Midbrain (tissue), 1 donor: ENCODE data around the gene DDX10.
"Not testable (repeated sequence)": the region's sequence is repeated elsewhere in the genome, so short reads cannot be mapped to it uniquely, and the experiment has no call there.

ENCODE experiments used
- DNase-seq: peaks from one replicate; lab custom pipeline; 2025; lab: John Stamatoyannopoulos, UW

DDX10 gene

GRCh38 chr11:108664730-108665525, at the start of gene DDX10:
TSS of gene DDX10 (plus strand) at chr11:108665069. CDS start at chr11:108665154, 85 bp downstream.
- DNase-seq, result peak; percentile 99

DNA sequence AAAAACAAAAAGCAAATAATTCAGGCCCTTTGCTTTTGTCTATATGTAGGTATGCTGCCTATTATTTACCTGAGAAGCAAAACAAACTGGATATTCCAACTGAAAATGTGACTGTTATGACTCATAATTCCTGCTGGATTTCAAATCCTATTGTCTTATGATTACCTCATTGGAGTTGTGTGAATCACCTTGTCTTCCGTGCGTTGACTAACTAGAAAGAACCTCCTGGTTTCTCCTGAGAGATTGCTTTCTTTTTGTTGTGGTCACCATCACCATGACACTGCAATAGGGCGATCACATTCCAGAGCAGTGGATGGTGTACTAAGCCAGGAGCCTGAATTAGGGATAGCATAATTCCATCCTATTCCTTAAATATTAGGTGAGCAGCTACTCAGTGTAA, 48.3 kb upstream of the DDX10 start:
- no peak for DNase-seq

DNA sequence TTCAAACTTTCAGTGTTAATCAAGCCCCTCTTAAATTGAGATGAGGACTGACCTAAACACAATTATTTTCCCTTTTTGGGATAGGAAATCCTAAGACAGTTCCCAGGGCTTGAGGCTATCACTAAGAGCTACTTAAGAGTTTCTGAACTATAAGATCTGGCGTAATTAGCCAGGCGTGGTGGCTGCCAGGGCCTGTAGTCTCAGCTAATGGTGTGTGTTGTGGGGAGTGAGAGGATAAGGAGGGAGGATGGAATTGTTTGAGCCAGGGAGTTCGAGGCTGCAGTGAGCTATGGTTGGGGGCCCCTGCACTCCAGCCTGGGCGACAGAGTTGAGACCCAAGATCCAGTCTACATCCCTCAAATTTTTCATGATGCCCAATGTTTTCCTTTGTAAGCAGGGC, 47.8 kb upstream of the DDX10 start:
- DNase-seq, result no peak

DNA sequence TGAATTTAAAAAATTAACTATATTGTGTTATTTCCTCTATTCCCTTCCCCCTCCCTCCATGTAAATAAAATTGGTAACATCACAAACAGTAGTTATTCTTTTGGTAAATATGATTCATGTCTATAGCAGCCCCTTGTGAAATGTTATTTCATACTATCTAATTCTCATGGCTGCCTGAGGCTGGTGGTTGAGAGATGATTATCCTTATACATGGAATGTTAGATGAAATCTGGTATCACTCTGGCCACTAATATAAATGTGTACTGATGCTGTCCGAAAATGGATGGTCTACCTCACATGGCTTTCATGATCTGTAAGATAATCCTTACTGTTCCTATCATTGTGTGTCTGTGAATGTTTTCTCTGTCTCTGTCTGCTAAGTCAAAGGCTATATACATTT, 46.3 kb upstream of the DDX10 start:
- no peak for DNase-seq

DNA sequence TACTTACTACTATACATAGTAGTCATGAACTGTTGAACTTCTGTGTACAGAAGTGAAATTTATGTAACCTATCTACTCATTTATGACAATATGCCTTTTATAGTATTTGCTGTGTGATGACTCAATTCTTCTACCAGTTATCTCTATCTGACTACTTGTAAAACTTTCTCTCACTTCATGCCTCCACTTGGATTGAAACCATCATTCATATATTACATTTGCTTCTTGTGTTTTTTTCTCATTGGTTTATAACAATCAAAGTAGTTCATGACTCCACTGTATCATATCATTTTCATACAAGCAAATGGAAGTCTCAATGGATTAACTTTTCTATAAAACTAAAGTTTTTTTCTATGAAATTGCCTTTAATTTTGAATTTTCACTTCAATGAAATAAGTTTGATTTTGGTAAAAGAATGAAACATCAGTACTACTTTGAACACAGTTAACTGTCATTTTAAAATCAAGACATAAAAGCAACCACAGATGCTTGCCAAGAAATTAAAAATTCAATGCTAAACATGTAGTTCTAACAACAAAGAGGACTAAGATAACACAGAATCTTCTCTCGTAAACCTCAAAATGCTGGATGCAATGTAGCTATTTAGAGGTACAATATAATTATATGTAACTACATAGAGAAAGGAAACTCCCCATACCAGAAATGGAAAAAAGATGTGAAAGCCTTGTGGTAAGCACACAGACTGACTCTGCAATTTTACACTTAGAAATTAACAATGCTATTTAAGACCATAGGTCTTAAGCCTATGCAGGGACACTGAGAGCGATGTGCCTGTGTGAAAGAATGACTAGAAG, 43.7 kb upstream of the DDX10 start:
- no peak for DNase-seq

GRCh38 chr11:108622341-108622740, 42.5 kb upstream of the DDX10 start:
- DNase-seq, result no peak

DNA sequence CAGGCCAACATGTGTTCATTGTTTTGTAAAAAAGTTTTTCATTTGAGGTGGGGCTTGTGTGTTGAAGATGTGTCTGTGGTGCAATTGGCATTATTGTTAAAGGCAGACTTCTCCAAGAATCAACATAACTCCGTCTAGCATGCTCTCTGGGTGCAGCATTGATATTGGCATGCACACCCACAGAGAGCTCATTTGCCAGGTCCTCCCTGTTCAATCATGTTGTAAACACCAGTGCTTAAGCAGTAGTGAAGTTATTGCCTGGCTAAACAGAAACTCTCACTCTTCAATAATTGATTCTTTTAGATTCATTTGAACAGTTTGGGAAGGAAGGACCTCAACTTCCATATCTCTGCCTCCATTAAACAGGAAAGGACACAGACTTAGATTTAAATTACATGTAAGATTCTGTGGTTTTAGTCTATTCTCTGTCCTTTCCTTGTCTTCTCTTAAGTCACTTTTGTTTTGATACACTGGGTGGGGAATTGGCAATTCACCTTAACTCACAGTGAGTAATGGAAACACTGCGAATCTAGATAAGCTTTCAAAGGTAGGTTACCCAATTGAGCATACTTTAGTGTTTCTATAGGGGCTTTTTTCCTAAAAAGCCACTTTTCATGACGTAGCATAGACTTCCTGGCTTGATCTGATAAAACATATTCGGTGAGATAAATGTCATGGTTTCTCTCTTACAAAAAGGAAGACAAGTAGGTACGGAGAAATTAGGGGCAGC, 40.5 kb upstream of the DDX10 start:
- no peak for DNase-seq

DNA sequence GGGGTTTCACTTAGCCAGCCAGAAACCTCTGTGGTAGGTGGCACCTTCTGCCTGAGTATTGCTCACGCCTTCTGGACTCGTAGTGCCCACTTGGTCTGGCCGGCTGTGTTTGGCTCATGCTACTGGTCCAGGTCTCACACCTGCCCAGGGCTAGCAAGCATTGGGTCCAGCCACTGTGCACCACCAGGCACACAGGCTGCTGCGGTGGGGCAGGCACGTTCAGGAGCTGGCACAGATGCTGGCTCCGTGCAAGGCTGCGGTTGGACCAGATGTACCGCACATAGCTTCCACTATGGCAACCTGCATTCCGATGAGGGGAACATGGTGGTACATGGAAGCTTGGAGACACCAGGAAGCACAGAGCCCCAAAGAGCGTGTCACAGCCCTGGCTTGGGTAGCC, 36.5 kb upstream of the DDX10 start:
- no peak for DNase-seq

- no peak for DNase-seq
Measured at GRCh38 chr11:108628812-108629211, 36.1 kb upstream of the DDX10 start.

DNA sequence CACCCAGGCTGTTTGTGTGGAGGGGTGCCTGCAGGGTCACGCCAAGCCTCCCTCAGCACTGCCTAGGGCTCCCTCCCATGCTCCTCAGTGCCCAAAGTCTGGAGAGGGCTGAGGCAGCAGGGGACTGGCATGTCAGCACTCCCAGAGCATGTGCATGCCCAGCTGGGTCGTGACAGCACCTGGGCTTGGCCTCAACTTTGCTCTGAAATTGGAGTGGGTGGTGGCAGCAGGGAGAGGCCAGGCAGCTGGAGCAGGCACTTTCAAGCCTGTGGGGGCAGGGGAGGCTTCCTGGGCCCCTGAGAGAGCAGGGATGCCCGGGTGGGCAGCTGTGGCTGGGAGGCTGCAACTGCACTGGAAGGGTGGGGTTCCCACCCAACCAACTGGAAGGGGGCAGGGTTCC, 35.6 kb upstream of the DDX10 start:
- DNase-seq, result no peak

DNA sequence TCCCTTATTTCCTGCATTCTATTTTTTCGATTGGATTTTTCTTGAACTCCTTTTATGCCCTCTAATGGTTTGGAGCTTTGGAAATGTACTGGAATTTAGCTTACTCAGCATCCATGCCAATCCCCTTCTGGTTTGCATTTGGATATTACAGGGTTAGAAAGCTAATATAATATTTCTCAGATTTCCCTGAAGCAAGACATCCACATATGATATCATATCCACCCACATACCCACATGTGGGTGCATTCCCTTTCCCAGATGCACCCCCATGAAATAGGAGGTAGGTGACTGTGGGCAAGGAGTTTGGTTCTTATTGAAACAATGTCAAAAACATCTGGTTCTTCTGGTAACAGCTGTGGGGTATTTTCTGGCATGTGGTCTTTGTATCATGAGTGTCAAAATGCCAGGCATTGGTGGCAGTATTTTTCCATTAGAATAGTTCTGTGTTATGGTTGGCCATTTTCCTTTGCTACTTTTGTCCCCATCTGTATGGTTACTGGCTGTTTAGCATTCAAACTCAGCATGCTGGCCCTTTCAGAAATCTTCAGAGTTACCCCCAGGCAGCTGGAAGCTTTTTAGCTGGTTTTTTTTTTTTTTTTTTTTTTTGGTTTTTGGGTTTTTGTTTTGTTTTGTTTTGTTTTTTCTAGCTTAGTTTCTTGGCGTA, 32.7 kb upstream of the DDX10 start:
- DNase-seq, result no peak

DNA sequence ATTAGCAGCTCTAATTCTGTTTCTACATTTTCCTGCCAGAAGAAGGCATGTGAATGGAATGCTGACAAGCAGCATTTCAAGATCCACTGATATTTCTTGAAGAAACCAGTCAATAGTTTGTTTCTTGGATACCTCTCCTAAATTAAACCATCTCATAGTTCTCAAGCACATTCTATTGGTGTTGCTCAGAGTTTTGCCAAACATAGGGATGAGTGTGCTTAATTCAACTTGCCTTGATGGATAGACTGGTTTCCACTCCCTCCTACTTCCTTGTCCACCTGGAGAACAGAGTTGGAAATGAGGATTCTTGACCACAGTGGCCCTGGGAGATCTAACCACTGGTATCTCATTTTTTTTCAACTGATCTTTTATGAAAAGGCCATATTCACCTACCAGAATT, 29.8 kb upstream of the DDX10 start:
- DNase-seq, result no peak

- DNase-seq, result no peak
Measured at GRCh38 chr11:108636222-108636621, 28.6 kb upstream of the DDX10 start.

DNA sequence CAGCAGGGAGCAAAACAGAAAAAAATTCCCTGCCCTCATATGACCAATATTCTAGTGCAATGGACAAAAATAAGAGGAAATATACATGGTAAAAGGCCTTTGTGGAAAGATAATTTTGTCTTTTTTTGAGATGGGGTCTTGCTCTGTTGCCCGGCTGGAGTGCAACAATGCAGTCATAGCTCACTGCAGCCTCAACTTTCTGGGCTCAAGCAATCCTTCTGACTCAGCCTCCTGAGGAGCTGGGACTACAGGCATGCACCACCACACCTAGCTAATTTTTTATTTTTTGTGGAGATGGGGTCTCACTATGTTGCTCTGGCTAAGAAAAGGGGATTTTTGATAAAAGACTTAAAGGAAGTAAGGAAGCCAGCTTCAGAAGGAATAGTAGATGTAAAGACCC, 25.7 kb upstream of the DDX10 start:
- DNase-seq, result no peak

DNA sequence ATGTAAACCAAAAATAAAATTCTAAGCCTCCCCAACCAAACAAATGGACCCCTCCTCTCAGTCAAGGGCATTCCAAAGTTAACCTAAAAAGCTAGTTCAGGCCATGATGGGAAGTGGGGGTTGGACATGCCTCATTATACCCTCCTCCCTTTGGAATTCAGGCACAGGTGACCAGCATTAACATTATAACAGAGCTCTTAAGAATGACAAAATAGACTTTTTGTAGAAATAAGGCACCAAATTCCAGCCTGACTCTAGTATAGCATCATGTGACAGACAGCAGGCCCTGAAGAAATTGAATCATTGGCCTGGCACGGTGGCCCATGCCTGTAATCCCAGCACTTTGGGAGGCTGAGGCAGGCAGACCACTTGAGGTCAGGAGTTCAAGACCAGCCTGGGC, 23.1 kb upstream of the DDX10 start:
- DNase-seq, result not testable (repeated sequence)

DNA sequence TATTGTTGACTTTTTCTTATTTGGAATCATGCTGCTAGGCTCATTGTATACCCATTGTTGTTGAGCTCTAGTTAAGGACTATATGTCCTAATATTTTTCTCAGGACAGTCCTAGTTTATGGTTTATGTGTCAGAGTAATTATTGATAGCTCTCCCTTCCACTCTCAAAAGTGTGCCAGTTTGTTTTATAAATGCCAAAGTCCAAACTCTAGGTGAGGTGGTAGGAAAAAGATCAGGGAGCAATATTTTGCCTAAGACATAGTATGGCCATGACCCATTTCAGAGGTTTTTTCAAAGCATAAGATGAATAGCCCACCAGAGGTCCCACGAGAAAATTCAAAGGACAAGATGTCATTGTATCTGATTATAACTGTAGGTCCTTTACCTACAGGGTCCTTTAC, 20.9 kb upstream of the DDX10 start:
- DNase-seq, result no peak

DNA sequence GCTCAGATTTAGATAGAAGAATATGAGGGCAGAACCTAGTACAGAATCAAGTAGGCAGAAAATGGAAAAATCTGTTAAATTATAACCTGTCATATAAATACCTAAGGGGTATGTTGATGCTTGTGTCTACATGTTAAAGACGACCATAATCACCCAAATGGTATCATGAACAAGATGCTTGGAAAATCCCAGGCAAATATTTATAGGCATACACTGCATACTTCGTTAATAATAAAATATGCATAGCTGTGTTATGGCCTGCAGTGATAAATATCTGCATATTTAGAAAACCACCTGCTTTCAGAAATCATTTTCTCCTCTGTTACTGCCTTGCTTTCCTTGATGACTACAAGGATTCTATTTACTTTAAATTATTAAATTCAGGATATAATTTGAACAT, 18.9 kb upstream of the DDX10 start:
- no peak for DNase-seq

DNA sequence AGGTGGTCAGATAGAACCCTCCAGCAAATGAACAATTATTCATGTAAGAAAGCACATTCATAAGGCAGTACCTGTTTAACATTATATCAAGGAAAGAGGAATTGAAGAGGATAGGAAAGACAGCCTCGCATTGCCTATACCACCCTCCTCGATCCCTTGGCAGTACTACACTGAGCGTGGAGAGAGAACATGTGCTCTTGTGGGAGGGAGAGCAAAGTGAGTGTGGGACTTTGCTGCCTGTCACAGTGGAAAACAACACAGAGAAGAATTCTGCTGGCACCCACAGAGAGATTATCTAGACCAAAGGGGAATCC, 17.5 kb upstream of the DDX10 start:
- no peak for DNase-seq

DNA sequence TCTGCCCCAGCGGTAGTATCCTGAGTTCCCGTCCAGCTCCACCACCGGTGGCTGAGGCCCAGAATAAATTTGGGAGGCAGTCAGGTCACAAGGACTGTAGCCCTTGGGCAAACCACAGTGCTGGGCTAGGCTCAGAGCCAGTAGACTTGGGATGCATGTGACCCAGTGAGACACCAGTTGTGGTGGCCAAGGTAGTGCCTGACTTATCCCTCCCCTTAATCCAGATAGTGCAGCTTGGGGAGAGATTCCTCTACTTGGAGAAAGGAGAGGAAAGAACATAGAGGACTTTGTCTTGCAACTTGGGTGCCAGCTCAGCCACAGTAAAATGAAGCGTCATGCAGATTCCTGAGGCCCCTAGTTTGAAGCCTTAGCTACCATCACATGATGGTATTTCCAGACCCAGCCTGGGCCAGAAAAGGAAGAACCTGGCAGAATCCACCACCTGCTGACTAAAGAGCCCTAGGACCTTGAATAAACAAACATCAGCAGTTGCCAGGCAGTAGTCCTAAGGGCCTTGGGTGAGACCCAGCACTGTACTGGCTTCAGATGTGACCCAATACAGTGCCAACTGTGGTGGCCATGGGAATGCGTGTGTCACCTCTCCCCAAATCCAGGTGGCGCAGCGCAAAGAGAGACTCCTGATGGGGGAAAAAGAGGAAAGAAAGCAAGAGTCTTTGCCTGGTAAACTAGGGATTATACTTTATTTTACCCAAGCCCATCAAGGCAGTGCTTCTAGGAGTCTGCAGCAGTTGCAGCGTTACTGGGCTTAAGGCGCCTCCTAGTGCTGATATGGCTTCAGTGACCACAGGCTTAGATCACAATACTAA, 17.0 kb upstream of the DDX10 start:
- DNase-seq, result peak; percentile 77

DNA sequence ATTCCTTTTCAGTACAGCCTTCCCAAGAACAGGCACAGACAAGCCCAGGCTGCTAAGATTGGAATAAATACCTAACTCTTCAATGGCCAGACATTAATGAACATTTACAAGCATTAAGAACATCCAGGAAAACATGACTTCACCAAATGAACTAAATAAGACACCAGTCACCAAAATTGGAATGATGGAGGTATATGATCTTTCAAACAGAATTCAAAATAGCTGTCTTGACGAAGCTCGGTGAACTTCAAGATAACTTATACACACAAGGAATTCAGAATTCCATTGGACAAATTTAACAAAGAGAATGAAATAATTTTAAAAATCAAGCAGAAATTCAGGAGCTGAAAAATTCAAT, 16.4 kb upstream of the DDX10 start:
- DNase-seq, result no peak

GRCh38 chr11:108654100-108654499, 10.8 kb upstream of the DDX10 start:
- not testable (repeated sequence) for DNase-seq
